Aorta (tissue), 5 donors: ENCODE measurements around the gene CDCA5. TPM values are rescaled to one million over a fixed set of nuclear protein-coding genes. Genes with fewer than 3 reads are reported as not detected.

Experiments used
- ATAC-seq: fragments of 200-7000 bp; cut with Tn5 transposase; one replicate; pipeline ENCODE4 v1.9.1; 2022; ENCODE audit warnings: moderate library complexity; ENCODE audit not compliant: low FRiP score
- DNase-seq, 2 donors: peaks; one replicate each; pipeline ENCODE4 v3.0.0-alpha.2; 2020
- H3K27ac ChIP-seq, 2 donors: one replicate each; pipeline ENCODE4 v1.5.1; 2013; ENCODE audit warnings: low read length in 2 of 2, mild to moderate bottlenecking in 2 of 2, moderate library complexity in 2 of 2, control low read depth in 1 of 2, inconsistent platforms in 1 of 2, low read depth in 1 of 2
- H3K27me3 ChIP-seq, 2 donors: one replicate each; pipeline ENCODE4 v1.6.1; 2013; ENCODE audit warnings: control low read depth in 1 of 2, low read length in 1 of 2, mild to moderate bottlenecking in 1 of 2, moderate library complexity in 1 of 2; ENCODE audit not compliant: insufficient read depth in 2 of 2, control insufficient read depth in 1 of 2
- H3K36me3 ChIP-seq, 2 donors: one replicate each; pipeline ENCODE4 v1.6.1; 2013; ENCODE audit warnings: control low read depth in 1 of 2, low read length in 1 of 2, mild to moderate bottlenecking in 1 of 2; ENCODE audit not compliant: insufficient read depth in 2 of 2, control insufficient read depth in 1 of 2
- H3K4me1 ChIP-seq, 2 donors: one replicate each; pipeline ENCODE4 v1.6.1; 2013; ENCODE audit warnings: low read length in 2 of 2, control low read depth in 1 of 2, mild to moderate bottlenecking in 1 of 2, moderate library complexity in 1 of 2; ENCODE audit not compliant: insufficient read depth in 2 of 2, control insufficient read depth in 1 of 2
- H3K4me3 ChIP-seq, 2 donors: one replicate each; pipeline ENCODE4 v1.5.1; 2013; ENCODE audit warnings: low read length in 2 of 2, control low read depth in 1 of 2, mild to moderate bottlenecking in 1 of 2
- H3K9me3 ChIP-seq: one replicate; pipeline ENCODE4 v1.6.1; 2013; ENCODE audit warnings: mild to moderate bottlenecking, low read length; ENCODE audit not compliant: control insufficient read depth
- WGBS, 2 donors: extraction: QIAGEN DNeasy Blood & Tissue Kit; methylation state at CpG; one replicate each; pipeline ENCODE4 v1.1.7; 2013; 5-methylcytosine and 5-hydroxymethylcytosine counted together
- intact Hi-C, 2 donors: fragments of 100-400 bp; cut with DNase I; formaldehyde crosslinking; loops; one replicate each; pipeline versions ENCODE4 v1.14.2 to v1.15.0; 2022
- polyA plus RNA-seq, 2 donors: library from polyadenylated mRNA; stranded (reverse); fragments of 200-250 nt; gene quantifications; one replicate each; pipeline ENCODE4 v1.2.3, GENCODE V29; 2013
- total RNA-seq, 2 donors: library from RNA; stranded (reverse); fragmentation: NEBNext Ultra II Directional; extraction: Animal tissue kit (Norgen Biotek cat#: 25700); gene quantifications; one replicate each; pipeline ENCODE4 v1.2.1, GENCODE V29; 2021
- donor health status: healthy with polysubstance abuse.
- donor health status: Bipolar disorder and iron deficiency.
- donor health status: DM: no; HTN: no; CAD: no.
- donor health status: DM: no; HTN: no; CAD: no.
- donor health status: DM: yes; HTN: yes; CAD: no.

The CDCA5 gene
- total and polyA plus RNA-seq, 4 donors, result 0.81 to 2.5 (median 1.0) TPM

DNA sequence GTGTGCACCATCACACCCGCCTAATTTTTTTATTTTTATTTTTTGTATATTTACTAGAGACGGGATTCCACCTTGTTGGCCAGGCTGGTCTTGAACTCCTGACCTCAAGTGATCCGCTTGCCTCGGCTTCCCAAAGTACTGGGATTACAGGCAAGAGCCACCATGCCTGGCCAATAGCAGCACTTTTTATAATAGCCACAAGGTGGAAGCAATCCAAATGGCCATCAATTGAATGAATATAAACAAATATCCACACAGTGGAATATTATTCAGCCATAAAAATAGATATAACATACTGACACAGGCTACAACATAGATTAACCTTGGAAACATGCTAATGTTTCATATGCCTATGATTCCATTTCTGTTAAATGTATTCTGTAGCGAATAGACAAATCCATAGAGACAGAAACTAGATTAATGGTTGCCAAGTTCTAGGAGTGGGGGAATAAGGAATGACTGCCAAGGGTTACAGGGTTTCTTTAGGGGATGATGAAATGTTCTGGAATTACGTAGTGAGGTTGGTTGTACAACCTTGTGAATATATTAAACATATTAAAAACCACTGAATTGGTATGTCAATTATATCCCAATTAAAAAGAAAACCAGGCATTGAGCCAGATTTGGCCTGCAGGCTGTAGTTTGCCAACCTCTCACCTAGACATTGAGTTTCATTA lies 17.0 kb upstream of the CDCA5 start:
- no peak overlapping the region for H3K4me3 ChIP-seq
- ATAC-seq (no peak), DNase-seq (no peak)
- H3K36me3 ChIP-seq, result no peaks in the 10 kb centered on the region
- no peaks in the 10 kb centered on the region for H3K4me1 ChIP-seq
- no peak overlapping the region for H3K27ac ChIP-seq
- no peaks in the 10 kb centered on the region for H3K9me3 ChIP-seq
- H3K27me3 ChIP-seq, result no peaks in the 10 kb centered on the region
- intact Hi-C loops, result no loop called here
- 80 to 82% methylated on average over 6 of the region's 6 CpGs for WGBS, 2 donors

DNA sequence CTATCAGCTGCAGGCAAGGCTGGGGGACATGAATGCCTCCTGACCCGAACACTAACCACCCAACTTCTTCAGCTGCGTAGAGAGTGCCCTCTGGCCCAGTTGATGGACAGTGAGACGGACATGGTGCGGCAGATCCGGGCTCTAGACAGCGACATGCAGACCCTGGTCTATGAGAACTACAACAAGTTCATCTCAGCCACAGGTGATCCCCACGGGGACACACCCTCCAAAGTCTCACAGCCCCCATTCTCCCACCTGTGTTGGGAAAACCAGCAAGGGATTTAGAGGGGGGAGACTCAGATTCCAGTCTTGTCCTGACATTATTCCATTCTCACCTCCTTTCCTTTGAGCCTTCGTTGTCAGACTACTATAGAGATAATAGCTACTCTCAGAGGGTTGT lies 13.1 kb upstream of the CDCA5 start:
- WGBS, 2 donors, result 30 to 32% methylated on average over 8 of the region's 8 CpGs
- DNase-seq (no peak), ATAC-seq (no peak)
- Histone ChIP-seq H3K36me3 (no peaks in the 10 kb centered on the region), H3K4me1 (no peaks in the 10 kb centered on the region), H3K4me3 (peak overlapping the region; percentile 78 to 98), H3K27me3 (no peaks in the 10 kb centered on the region), H3K27ac (no peak overlapping the region), H3K9me3 (no peaks in the 10 kb centered on the region)
- intact Hi-C loops, result loop anchor here in 1 of 2 donors (5.0 kb wide), 1 partner anchor 55 kb away; the partner anchor contains the start of gene SAC3D1

DNA sequence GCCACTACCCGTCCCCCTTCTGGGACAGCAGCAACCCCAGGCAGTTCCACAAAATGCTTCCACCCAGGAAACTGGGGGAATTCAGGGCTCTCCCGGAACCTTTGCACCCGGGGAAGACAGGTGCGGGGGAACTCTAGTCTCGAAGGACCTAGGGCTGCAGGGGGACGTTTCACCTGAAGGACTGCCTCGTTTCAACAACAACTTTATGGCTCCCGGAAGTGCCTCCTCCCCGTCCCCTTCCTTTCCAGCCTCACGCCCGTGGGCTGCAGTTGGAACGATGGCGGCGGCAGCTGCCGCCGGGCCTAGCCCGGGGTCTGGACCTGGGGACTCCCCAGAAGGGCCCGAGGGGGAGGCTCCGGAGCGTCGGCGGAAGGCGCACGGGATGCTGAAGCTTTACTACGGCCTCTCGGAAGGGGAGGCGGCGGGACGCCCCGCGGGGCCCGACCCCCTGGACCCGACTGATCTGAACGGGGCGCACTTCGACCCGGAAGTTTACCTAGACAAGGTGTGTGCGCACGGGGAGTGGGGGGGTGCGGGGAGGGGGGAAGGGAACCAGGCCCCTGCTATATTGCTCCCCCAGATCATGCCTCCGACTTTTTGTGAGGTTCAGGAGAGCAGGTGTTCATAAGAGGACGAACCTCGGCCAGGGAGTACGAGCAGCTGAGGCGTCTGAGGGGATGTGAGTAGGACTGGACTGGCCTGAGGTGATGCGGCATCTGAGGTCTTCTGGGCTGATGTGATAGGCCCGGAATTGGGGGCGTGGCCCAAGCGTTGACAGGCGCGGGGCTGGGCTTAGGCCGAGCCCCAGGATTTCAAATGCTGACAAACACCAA lies 12.3 kb upstream of the CDCA5 start, which contains the start of gene VPS51:
Gene VPS51, plus strand, starts transcription at position 241 of the 833 bp plus-strand sequence. Its CDS starts 37 bp downstream, at position 278.
- no peaks in the 10 kb centered on the region for H3K27me3 ChIP-seq
- ATAC-seq, result peak; percentile 96
- intact Hi-C loops, result loop anchor here in 1 of 2 donors (5.0 kb wide), 1 partner anchor 54 kb away; the partner anchor contains the start of gene SAC3D1
- H3K27ac ChIP-seq, result peak within 1 kb of the TSS; percentile 41 to 80
- H3K9me3 ChIP-seq, result no peaks in the 10 kb centered on the region
- no peaks in the 10 kb centered on the region for H3K4me1 ChIP-seq
- peak within 1 kb of the TSS; percentile 78 to 98 for H3K4me3 ChIP-seq
- 0 to 1% methylated on average over 49 to 52 of the region's 52 CpGs for WGBS, 2 donors
- peak; percentile 93 for DNase-seq
- no peaks in the 10 kb centered on the region for H3K36me3 ChIP-seq

DNA sequence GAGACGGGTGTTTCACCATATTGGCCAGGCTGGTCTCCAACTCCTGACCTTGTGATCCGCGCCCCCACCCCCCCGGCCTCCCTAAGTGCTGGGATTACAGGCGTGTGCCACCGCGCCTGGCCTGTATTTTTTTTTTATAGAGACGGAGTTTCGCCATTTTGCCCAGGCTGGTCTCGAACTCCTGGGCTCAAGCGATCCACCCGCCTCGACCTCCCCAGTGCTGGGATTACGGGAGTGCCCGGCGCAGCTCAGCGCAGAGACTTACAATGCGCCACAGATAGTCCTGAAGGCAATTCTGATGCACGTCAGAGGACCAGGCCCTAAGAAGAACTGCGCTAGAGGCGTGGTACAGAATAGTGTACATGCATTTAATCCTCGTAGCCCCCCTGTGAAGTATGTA lies 11.6 kb upstream of the CDCA5 start:
- ATAC-seq (no peak), DNase-seq (no peak)
- Histone ChIP-seq H3K27me3 (no peaks in the 10 kb centered on the region), H3K27ac (no peak overlapping the region), H3K36me3 (no peaks in the 10 kb centered on the region), H3K4me1 (no peaks in the 10 kb centered on the region), H3K4me3 (no peak overlapping the region), H3K9me3 (no peaks in the 10 kb centered on the region)
- WGBS, 2 donors, result 71 to 74% methylated on average over 22 of the region's 22 CpGs
- intact Hi-C loops, result loop anchor here in 1 of 2 donors (5.0 kb wide), 1 partner anchor 53 kb away; the partner anchor contains the start of gene SAC3D1

DNA sequence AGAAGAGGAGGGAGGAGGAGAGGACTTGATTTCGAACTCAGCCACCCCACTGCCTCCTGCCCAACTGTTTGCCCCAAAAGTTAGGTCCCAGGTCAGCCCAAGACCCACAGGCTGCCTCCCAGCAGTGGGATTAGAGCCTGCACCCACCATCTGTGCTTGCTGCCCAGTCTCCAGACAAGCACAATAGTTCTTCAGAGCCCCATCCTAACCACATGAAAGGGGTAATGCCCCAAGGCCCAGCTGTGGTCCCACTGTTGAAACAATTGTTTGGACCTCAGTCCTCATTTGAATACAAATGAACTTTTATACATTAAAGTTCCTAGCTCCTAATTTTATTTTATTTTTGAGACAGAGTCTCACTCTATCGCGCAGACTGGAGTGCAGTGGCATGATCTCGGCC lies 6.8 kb upstream of the CDCA5 start:
- intact Hi-C loops, result no loop called here
- 89 to 95% methylated on average over 4 of the region's 4 CpGs for WGBS, 2 donors
- no peaks in the 10 kb centered on the region for H3K9me3 ChIP-seq
- no peaks in the 10 kb centered on the region for H3K4me1 ChIP-seq
- H3K36me3 ChIP-seq, result no peaks in the 10 kb centered on the region
- no peak overlapping the region for H3K27ac ChIP-seq
- DNase-seq, result no peak
- H3K27me3 ChIP-seq, result no peaks in the 10 kb centered on the region
- ATAC-seq, result no peak
- H3K4me3 ChIP-seq, result no peak overlapping the region

DNA sequence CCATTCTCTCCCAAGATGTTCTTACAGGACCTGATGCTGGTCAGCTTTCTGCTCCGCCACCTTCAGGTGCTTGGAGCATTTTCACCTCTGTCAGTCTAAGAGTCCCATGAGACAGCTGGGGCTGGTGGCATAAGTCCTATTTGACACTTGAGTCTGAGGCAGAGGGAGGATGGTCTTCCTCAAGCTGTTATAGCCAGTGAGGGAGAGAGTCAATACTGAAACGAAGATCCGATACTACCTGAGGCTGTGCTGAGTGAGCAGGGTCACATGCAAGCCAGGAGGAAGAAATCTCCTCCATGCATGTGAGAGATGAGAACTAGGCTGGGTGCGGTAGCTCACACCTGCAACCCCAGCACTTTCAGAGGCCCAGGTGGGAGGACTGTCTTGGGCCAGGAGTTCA lies 5.8 kb upstream of the CDCA5 start:
- H3K27ac ChIP-seq, result no peak overlapping the region
- intact Hi-C loops, result loop anchor here in 1 of 2 donors (10.0 kb wide), 1 partner anchor 65 kb away; the partner anchor contains the start of gene SNX15
- no peaks in the 10 kb centered on the region for H3K36me3 ChIP-seq
- H3K4me1 ChIP-seq, result no peaks in the 10 kb centered on the region
- DNase-seq (no peak), ATAC-seq (no peak)
- H3K4me3 ChIP-seq, result no peak overlapping the region
- no peaks in the 10 kb centered on the region for H3K9me3 ChIP-seq
- WGBS, 2 donors, result 89 to 91% methylated on average over 4 of the region's 4 CpGs
- no peaks in the 10 kb centered on the region for H3K27me3 ChIP-seq

DNA sequence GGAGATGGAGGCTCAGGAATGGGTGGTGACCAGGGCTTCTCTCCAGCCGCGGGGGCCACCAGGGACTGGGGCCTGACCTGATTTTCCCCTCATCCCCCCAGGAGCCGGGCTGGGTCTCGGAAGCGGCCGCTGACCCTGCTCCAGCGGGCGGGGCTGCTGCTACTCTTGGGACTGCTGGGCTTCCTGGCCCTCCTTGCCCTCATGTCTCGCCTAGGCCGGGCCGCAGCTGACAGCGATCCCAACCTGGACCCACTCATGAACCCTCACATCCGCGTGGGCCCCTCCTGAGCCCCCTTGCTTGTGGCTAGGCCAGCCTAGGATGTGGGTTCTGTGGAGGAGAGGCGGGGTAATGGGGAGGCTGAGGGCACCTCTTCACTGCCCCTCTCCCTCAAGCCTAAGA lies 4.0 kb upstream of the CDCA5 start:
- Histone ChIP-seq H3K9me3 (no peaks in the 10 kb centered on the region), H3K4me1 (no peaks in the 10 kb centered on the region), H3K27me3 (no peaks in the 10 kb centered on the region), H3K27ac (no peak overlapping the region), H3K36me3 (no peaks in the 10 kb centered on the region), H3K4me3 (no peak overlapping the region)
- intact Hi-C loops, result loop anchor here in 1 of 2 donors (10.0 kb wide), 1 partner anchor 63 kb away; the partner anchor contains the start of gene SNX15
- DNase-seq (no peak), ATAC-seq (no peak)
- 90 to 93% methylated on average over 15 of the region's 15 CpGs for WGBS, 2 donors

DNA sequence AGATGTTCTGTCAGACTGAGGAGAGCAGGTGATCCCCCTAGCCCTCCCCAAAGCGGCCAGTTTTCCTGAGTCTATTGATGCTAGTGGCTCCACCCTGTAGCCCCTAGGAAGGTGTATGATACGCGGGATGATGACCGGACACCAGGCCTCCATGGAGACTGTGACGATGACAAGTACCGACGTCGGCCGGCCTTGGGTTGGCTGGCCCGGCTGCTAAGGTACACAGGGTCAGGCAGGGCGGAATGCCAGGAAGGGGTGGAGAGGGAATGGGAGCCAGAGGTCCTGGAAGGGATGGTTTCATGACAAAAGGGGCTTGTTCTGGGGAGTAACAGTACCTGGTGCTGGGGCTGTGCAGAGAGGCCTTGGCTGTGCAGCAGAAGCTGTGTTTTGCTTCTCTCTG lies 3.4 kb upstream of the CDCA5 start:
- Histone ChIP-seq H3K4me3 (no peak overlapping the region), H3K36me3 (no peaks in the 10 kb centered on the region), H3K27me3 (no peaks in the 10 kb centered on the region), H3K27ac (no peak overlapping the region), H3K9me3 (no peaks in the 10 kb centered on the region), H3K4me1 (no peaks in the 10 kb centered on the region)
- intact Hi-C loops, result loop anchor here in 1 of 2 donors (10.0 kb wide), 1 partner anchor 62 kb away; the partner anchor contains the start of gene SNX15
- 86 to 89% methylated on average over 11 of the region's 11 CpGs for WGBS, 2 donors
- no peak for DNase-seq
- no peak for ATAC-seq
